Raji (cell line): ENCODE results near the gene ATP6V1B1.

Source experiments
- POLR2A ChIP-seq: IDR thresholded peaks from 2 replicates; pipeline ENCODE4 v1.6.1; 2011; ENCODE audit warnings: low read depth, low read length, control low read depth; ENCODE audit not compliant: insufficient read depth

Gene ATP6V1B1

DNA sequence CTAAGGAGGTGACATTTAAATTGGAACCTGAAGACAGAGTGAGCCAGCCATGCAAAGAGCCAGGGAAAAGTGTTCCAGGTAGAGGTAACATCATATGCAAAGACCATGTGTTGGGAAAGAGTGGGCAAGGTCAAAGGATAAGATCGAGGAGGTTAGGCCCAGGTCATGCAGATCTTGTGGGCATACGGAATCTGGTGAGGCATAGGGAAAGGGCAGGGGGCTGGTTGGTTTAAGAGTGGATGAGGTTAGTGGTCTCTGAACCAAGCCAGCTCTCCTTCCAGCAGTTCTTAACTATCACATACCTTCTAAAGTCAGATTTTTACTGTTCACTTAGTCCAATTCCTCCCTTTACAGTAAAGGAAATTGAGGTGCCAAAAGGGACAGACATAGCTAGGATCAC lies 45.7 kb downstream of the ATP6V1B1 start:
- TF ChIP-seq POLR2A = no peak

DNA sequence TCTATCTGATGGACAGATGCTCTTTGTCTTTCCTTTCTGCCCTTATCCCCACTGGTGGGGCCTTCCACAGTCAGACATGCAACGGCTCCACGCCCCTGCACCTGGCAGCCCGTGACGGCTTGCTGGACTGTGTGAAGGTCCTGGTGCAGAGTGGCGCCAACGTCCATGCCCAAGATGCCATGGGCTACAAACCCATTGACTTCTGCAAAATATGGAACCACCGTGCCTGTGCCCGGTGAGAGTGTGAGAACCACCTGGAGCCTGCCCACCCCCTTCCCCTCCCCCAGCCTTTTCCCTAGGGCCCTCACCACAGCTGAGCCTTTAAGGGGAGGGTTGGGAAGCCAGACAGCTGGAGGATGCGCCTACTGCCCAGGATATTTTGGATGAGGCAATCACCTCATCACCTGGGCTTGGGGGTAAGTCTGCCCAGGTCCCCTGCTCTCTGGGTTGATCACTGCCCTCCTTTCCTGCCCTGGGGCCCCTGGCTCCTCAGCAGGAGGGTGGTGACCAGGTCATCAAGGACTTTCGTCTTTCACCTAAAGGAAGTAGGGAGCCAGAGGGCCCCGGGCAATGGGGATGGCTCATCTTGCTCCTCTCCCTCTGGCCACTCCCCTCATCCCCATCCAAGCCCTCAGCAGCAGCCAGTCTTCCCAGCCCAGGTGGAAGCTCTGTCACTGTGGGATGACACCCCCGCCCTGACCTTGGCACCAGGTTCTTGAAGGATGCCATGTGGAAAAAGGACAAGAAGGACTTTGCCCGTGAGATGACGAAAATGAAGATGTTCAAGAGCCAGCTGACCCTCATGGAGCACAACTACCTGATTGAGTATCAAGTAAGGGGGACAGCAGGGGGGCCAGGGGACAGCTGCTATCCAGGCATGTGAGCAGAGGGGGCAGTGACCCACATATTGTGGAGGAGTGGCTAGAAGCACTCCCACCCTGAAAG lies 46.4 kb downstream of the ATP6V1B1 start:
- TF ChIP-seq POLR2A = no peak

DNA sequence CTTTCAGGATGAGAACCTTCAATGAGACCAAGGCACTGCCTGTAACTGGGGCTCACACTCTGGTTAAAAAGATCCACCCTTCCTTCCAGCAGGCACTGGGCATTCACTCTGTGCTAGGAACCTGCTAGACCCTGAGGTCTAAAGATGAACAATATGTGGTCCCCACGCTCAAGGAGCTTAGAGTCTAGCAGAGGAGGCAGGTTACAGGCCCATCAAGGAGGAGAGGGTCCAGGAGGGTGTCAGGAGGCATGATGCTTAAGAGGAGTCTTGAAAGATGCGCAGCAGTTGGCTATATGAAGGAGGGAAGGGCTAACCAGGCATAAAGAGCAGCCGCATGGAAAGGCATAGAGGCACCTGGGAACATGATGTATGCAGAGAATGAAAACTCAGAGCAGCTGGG lies 47.3 kb downstream of the ATP6V1B1 start:
- no peak for TF ChIP-seq POLR2A

DNA sequence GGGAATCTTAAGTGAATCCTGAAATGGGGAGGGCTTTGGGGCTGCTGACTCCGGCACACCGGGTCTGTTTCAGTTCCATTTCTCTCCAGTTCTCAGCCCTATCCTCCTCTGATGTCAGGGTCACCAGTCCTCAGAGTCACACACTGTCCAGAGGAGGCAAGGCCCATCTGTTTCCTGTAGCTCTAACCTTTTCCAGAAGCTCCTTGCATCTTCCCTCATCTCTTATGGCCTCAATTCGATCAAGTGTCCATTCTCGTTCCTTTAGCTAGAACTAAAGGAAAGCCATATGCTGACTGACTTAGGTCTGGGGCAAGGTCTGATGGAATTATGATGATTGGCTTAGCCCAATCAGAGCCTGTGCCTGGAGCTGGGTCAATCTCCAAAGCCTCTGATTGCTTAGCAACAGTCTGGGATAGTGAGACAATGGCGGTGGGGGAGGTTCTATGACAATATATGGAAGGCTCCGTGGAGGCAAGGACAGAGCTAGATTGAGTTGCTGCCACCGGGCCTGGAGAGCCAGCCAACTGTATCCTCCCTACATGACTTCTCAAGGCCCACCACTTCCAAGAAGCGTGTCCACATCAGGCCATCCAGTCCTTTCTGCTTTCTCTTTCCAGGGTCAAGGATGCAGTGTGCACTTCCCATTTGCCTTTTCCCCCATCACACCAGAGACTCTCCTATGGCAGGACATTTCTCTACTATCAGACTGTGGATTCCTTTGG lies 48.0 kb downstream of the ATP6V1B1 start:
- no peak for TF ChIP-seq POLR2A

DNA sequence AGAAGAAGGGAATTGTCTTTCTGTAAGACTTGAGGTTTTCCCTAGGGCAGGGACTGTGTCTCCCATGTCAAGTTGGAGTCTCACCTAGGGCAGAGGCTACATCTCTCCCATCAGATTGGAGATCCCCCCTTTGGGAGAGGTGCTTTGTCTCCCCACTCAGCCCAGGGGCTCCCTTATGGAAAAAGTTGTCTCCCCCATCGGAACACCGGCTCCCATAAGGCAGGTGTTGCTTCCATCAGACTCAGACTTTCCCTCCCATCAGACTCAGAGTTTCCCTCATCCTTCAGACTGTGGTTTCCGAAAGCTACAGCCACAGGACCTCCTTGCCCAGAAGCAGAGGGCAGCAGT lies 48.5 kb downstream of the ATP6V1B1 start:
- TF ChIP-seq POLR2A = no peak

DNA sequence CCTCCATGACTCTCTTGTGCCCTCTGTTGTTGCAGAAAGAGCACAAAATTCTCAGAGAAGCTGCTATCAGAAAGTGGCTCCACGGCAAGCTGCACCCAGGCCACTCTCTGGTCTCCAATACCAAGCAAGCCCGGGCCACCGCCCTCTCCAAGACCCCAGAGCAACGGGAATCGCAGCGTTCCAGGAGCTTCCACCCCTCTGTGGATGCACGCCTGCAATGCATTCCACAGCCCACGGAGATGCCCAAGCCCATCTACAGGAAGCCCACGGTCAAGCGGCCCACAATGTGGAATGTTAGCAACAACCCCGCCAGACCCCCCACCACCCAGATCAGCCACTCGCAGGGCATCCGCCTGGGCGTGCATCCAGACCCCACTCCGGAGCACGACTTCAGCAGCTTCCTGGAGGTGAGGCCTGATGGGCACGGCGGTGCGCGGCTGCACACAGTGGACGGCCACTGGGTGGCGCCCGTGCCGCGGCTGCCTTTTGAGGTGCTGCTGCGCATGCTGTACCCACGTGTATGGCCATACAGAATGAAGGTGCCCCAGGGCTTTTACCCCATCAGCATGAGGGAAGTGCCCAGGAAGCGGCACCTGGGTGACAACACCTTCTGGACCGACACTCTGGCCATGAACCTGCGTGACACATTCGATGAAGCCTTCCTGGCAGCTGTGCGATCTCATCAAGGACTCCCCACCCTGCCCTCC lies 49.0 kb downstream of the ATP6V1B1 start:
- no peak for TF ChIP-seq POLR2A

DNA sequence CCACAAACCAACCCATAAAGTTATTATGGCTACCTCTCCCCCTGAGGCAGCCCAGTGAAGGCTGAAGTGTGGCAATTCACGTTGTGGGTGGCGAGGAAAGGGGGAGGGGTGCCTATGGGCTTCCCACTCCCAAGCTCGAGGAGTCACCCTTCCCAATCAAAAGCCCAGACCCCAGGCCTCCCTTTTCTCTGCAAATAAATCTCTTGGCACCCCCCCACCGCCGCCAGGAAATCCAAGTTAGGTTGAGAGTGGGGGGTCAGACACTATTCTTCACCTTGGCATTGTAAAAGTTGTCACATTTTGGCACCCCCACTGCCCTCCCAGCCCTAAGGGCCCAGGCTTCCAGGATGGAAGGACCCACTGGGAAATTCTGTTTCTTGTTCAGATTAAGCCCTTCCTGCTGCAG lies 49.6 kb downstream of the ATP6V1B1 start:
- no peak for TF ChIP-seq POLR2A

DNA sequence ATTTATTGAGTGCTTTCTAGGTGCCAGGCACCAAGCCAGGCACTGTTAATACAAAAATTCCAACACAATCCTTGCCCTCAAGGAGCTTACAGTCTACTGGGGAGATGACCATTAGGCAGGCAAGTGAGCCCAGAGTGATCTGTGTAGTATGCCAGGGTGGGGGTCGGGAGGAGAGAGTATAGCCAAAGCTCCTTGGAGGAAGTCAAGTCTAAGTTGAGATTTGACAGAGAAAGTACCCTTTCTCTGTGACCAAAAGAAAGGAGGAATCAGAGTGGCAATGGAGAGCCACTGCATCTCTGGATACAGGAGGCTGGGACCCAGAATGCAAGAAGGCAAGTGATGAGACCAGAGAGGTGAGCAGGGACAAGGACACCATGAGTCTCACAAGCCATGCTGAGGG lies 50.3 kb downstream of the ATP6V1B1 start:
- TF ChIP-seq POLR2A = no peak

DNA sequence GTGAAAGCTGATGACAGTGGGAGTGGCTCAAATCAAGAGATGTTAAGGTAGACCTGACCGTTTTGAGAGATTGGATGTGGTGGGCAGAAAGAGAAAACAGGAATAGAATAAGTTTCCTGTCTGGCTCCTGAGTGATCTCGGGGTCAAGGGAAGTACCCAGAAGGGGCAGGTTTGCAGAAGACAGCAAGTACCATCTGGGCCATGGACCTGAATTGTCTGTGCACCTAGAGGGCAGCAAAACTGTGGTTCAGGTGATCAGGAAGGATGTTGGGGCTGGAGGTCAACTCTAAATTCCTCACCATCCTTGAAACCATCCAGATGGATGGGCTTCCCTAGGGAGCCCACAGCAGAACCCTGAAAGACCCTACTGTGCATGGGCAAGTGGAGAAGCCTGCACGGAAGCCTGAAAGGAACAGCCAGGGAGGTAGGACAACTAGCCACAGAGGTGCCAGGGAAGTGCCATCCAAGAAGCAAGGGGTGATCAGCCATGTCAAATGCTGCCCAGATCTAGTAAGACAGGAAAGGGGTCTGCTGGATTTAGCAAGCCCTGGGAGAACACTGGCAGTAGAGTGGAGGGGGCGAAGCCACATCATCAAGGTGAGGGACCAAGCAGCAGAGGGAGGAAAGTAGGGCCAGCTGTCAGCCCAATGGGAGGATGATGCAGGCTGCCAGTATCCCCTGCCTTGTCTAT lies 50.9 kb downstream of the ATP6V1B1 start:
- no peak for TF ChIP-seq POLR2A

DNA sequence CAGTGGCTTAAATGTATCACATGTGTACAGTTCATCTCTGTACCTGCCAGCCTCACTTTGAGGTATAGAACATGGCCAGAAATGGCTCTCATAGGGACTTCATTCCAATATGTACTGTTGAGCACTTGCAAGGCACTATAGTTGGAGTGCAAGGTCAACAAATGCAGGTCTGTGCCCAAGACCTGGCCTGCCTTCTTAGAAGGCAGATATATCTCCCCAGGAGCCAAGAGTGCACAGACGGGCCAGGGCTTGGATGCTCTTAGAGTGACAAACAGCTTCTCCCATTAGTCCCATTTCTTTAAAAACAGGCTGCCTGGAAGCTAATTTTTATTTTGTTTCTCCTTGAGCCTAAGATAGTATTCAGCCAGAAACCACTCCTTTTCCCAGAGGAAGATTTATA lies 51.7 kb downstream of the ATP6V1B1 start:
- no peak for TF ChIP-seq POLR2A

DNA sequence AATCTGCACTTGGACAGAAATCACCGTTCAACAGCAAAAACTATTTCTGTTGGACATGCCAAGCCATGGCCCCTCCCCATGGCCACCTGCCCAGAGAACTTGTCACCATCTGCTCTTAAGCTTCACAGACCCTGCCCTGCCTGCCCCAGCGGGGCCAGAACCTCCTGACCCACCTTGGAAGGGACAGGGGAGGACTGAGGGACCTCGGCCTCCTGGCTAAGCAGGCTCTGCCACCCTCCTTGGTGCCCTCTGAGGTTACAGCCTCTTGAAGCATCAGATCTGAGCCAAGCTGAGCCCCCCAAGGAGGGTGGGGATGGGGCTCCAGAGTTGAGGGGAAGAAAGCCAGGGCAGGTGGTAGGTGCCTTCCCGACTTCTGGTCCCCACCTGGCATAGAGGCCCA lies 52.5 kb downstream of the ATP6V1B1 start:
- no peak for TF ChIP-seq POLR2A

DNA sequence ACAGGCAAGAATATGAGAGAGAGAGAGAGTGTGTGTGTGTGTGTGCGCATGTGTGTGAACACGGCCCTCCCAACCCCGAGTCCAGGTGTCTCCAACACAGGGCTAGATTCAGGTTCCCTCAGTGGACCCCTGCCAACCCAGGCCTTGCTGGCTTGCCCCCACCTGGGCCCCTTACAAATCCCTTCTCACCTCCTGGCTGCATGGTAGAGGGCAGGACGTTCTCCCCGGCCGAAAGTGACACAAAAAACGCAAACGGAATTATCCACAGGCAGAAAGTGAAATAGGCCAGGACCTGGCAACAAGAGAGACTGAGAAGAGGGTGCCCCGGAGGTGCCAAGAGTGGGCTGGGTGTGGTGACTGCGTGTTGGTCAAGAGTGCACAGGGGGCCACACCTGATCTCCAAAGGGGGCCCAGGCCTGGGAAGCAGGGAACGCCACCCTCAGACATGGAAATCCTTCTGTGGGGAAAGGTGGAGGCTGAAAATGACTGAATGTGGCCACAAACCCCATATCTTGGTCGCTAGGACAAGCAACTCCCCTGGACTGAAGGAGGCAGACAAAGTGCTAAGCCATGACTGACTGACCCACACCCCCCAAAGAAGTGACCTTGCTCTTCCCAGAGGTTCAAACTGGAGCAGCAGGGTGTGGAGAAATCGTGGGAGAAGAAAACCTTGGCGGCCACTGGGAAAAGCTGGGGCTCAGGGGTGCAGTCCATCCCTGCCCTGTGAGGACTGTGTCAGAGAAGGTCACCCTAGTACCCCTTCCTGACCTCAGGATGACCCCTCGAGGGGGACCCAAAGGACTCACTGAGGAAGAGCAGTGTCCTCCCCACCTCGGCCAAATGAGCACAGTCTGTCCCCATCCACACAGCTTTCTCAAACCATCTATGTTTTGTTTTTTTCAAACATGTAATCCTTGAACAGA lies 53.3 kb downstream of the ATP6V1B1 start:
- TF ChIP-seq POLR2A = no peak

DNA sequence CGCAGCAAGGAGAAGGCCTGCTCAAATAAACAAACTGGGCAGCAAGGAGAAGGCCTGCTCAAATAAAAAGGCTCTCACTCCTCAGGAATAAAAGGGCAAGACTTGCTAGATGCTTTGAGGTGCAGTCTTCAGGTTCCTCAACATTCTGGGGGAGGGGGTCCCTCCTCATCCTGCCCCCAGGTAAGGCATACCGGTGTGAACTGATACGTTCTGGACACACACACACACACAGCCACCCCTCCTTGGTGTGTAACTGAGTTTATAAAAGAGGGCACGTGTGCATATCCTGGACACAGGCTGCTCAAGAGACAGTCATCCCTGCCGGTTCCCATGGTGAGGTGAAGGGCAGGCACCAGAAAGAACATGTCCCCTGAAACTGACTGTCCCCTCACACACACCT lies 54.5 kb downstream of the ATP6V1B1 start:
- no peak for TF ChIP-seq POLR2A

DNA sequence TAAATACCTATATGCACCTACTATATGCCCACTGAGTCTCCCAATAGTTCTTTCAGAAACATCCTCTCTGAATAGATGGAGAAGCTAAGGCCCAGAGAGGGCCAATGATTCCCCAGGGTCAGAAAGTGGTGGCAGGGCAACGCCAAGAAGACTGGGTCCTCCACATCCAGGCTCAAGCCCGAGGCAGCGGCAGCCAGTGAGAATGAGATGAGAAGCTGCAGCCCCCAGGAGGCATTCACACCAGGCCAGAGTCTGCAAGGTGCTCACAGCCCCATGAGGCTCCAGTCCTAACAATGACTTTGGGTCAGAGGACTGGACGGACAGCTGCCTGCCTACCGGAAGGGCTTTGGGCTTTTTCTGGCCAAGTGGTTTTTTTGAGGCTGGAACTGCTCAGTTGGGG lies 55.4 kb downstream of the ATP6V1B1 start:
- no peak for TF ChIP-seq POLR2A

DNA sequence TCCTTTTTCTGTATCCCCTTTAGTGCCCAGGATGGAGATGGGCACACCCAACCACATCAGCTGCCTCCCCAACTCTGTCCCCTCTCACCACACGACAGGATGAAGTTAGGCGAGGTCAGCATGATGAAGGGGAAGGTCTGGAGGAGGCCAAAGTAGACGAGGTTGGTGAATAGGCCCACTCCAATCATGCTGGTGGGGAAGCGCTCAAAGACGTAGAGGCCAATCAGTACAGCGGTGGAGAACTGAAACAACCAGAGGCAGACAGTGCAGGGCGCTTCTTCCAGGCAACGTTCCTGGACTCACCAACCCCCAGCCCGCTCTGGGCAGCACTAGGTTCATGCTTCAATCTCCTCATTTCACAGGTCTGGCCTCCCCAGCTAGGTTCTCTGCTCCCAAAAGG lies 56.0 kb downstream of the ATP6V1B1 start:
- no peak for TF ChIP-seq POLR2A
